NCI-H446 (cell line): Measurements from ENCODE around the gene TMEM271.
"Not testable (repeated sequence)": the region's sequence is repeated elsewhere in the genome, so short reads cannot be mapped to it uniquely, and the experiment has no call there.

ENCODE experiments used
- DNase-seq, 2 experiments: peaks; one replicate each; lab custom pipeline; 2025; lab: John Stamatoyannopoulos, UW

Gene TMEM271

DNA sequence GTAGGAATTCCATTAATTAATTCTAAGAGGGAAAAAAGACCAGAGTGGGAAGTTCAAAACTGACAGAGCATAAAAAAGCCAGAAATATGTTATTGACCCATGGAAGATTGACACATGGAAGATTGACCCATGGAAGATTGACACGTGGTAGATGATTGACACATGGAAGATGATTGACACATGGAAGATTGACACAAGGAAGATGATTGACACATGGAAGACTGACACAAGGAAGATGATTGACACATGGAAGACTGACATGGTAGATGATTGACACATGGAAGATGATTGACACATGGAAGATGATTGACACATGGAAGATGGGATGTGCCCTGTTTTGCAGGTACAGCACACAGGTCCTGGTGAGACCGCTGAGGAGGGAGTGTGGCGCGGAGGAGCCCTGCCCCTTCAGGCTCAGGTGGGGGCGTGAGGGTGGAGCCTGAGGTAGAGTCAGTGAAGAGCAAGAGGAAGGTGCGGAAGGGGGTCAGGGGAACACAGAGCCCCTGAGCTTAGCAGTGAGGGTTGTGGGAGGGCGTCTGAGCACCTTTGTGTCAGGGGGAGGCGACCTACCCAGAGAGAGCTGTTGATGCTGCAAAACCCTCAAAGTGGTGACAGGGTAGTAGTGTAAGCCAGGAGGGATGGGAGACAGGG is 33.4 kb upstream of the TMEM271 start:
- DNase-seq: no peak

DNA sequence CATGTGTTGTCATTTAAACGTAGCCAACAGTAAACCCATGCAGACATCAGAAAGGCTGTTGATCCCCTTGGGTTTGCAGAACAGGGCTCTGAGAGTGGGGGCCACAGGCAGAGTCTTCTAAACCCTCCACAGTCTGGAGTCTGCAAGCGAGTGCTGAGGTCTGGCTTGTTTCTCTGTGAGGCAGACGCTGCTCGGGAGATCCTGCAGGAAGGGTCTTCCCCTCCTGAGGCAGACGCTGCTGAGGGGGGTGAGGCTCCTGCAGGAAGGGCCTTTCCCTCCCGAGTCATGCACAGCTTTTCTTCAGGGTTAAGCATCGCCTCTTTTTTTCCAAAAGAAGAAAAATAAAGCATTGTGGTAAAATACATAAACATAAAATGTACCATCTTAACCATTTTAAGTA is 32.1 kb upstream of the TMEM271 start:
- DNase-seq: no peak

DNA sequence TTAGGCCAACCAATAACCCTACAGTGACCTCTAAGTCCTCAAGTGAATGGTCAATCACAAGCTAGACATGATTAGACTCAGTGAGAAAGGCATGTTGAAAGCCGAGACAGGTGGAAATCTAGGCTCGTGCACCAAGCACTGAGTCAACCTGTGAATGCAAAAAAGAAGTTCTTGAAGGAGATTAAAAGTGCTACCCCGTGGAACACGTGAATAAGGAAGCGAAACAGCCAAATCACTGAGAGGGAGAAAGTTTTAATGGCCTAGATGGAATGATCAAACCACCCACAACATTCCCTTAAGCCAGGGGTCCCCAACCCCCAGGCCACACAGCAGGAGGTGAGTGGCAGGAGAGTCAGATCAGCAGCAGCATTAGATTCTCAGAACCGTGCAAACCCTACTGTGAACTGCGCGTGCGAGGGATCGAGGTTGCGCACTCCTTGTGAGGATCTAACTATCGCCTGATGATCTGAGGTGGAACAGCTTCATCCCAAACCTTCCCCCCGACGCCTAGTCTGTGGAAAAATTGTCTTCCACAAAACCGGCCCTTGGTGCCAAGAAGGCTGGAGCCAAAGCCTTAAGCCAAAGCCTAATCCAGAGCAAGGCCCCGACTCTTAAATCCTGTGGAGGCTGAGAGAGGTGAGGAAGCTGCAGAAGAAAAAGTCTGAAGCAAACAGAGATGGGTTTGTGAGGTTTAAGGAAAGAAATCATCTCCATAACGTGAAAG is 29.8 kb upstream of the TMEM271 start:
- DNase-seq: no peak

DNA sequence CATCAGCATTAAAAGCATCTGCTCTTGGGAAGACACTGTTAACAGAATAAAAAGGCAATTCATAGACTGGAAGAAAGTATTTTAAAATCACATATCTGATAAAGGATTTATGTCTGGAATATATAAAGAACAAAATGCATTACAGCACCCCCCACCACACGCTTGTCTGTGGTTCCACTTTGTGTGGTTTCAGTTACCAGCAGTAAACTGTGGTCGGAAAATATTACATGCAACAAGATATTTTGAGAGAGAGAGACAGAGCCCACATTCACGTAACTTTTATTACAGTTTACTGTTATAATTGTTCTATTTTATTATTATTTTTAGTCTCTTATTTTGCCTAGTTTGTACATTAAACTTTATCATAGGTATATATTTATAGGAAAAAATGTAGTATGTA is 28.0 kb upstream of the TMEM271 start:
- no peak for DNase-seq

DNA sequence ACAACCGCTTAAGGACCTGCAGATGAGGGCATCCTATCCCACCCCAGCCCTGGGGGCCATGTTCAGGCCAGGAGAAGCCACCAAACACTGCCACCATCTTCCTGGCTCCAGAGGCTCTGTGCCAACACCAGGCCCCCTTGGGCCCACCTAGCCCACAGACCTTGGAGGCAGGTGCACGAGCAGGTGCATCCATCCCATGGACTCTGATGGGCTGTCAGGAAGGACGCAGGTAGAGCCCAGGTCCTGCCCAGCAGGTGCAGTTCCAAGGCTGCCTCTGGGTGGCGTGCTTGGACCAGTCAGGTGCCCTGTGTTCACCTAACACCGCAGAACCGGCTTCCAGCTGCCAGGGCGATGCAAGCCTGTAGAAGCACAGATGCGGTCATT is 26.5 kb upstream of the TMEM271 start:
- DNase-seq: no peak

DNA sequence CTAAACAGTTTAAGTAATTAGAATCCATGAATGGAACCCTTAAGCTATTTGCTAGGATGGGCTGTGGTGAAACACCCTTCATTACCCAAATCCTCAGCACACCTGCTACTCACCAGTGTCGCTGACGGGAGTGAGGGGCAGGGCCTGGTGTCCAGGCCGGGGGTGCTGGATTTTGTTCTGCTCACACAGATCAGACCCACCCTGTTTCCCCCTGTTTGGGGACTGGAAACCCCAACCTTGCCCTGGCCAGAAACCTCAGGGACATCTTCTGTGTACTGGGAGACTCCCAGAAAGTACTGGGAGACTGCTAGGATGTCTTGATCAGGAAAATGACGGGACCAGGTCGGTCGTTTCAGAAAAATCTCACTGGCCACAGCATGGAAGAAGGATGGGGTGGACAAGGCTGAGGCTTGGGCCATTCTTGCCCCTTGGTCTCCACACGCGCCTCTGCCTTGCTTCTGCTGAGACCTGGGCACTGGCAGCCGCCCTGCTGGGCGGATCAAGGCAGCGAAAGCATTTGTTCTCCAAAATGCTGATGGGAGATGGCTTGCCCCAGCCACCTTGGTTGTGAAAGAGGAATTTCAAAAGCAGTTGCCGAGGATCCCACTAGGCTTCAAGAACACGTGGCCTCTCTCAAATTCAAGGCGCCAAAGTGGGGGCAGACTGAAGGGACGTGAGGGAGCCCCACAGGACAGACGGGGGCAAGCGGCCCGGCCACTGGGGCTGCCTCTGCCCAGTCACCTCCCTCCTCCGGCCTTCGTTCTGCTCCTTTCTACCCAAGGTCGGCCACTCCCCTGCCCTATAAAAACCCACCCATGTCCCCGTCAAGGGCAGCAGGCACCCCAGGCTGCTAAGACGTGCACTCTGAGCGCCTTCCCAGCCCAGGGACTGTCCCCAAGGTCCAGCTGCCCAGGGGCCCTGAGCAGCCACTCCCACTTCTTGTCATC is 25.8 kb upstream of the TMEM271 start:
- DNase-seq: no peak

DNA sequence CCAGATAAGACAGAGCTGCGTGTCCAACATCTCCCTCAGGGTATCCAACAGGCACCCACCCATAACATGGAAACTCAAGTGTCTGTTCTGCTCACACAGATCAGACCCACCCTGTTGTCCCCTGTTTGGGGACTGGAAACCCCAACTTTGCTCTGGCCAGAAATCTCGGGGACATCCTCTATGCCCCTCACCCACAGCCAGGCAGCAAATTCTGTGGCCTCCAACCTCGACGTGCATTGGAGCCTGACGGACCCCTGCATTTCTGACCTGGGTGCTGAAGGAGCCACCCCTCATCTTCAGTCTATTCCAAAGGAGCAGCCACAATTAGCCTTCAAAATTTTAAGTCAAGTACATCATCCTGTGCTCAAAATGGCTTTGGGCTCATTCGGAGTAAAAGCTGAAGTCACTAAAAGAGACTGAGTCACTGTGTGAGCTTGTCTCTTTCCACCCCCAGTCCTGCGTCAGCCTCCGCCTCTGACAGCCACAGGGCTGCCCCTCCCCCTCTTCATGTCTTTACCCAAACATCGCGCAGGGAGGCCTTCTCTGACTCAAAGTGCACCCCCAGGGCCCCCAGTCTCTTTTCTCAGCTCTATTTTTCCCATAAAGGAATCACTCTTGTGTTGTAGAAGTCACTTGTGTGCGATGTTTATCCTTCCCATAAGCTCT is 24.9 kb upstream of the TMEM271 start:
- no peak for DNase-seq

DNA sequence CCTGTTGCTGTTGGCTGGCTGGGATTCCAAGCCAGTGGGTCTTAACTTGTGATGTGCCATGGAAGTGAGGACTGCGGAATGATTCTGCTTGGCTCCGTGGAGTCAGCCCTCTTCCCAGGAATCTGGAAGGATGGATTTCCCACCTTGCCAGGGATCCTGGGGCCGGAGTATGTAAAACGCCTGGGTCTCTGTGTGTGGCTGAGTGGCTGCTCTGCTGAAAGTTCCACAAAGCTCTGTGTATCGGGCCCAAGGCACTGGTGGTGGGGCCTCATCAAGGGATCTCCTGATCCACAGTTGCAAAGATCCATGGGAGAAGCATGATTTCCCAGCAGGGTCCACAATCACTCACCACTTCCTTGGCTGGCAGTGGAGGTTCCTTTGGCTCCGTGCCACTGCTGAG is 24.1 kb upstream of the TMEM271 start:
- DNase-seq: no peak

DNA sequence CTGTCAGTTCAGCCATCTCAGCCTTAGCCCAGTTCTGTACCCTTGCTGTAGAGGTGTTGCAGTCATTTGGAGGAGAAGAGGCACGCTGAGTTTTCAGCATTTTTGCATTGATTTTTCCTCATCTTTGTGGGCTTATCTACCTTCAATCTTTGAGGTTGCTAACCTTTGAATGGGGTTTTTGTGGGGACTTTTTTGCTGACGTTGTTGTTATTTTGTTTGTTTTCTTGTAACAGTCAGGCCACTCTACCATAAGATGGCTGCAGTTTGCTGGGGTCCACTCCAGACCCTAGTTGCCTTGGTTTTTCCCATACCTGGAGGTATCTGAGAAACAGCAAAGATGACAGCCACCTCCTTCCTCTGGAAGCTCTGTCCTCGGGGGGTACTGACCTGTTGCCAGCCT is 22.8 kb upstream of the TMEM271 start:
- DNase-seq: no peak

DNA sequence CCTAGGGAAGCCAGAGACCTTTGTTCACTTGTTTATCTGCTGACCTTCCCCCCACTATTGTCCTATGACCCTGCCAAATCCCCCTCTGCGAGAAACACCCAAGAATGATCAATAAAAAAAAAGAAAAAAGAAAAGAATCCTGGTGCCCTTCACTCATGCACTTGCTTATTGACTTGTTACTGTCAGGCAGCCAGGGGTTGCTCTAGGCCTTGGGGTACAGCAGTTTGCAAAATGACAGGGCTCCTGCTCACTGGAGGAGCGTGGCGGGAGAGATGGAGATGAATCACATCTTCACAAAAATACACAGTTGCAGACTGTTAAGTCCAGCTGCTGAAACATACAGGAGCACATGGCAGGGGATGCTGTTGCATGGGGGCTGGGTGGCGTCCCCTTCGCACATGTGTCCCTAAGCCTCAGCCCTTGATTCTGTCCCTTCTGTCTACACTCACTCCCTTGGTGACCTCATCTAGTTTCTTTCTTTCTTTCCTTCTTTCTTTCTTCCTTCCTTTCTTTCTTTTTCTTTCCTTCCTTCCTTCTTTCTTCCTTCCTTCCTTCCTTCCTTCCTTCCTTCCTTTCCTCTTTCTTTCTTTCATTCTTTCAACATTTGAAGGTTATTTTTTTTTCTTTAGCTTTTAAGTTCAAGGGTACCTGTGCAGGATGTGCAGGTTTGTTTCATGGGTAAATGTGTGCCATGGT is 16.9 kb upstream of the TMEM271 start:
- no peak for DNase-seq

DNA sequence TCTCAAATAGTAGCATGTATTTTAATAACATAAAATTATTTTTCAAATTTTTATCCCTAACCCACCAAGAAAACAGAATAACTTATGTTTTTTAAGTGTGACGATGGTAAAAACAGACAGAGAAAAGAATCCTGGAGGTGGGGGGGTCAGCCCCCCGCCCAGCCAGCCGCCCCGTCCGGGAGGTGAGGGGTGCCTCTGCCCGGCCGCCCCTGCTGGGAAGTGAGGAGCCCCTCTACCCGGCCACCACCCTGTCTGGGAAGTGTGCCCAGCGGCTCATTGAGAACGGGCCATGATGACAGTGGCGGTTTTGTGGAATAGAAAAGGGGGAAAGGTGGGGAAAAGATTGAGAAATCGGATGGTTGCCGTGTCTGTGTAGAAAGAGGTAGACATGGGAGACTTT is 16.1 kb upstream of the TMEM271 start:
- not testable (repeated sequence) for DNase-seq

DNA sequence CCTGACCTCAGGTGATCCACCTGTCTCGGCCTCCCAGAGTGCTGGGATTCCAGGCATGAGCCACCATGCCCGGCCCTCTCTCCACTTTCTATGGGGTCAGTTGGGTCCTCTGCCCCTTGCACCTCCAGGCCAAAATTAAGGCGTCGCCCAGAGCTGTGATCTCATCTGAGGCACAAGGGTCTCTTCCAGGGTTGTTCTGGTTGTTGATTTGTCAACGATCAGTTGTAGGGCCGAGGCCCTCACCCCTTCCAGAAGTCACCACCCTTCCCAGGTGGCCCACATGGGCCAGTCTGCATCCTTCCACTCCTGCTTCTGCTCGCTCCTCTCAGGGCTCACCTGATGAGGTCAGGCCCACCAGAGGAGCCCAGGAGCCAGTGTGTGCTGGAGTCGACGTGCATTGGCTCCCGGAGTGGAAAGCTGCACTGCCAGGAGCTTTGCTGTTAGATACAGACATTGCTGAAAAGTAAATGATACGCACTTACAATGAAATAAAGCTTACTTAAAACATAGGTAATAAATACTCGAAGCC is 14.3 kb upstream of the TMEM271 start:
- no peak for DNase-seq

DNA sequence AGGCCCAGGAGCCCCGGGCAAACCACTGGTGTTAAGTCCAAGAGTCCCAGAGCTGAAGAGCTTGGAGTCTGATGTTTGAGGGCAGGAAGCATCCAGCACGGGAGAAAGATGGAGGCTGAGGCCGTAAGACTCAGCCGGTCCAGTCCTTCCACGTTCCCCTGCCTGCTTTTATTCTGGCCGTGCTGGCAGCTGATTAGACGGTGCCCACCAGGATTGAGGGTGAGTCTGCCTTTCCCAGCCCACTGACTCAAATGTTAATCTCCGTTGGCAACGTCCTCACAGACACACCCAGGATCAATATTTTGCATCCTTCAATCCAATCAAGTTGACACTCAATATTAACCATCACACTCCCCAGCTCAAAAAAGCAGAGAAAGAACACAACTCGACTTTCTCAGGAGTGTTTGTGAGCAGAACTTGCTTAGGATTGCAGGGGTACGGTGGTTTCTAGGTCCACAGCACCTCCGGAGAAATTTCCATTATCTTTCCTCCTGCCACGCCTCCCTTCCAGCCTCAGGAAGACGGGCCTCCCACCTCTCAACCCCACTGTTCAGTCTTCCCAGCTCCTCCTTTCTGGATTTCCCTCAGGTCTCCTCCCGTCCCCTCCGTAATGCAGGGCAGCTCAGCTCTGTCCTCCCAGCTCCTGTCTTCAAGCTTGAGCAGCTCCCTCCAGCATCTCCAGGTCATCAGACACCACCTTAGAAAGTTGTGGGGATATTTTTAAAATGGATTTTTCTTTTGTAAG is 13.3 kb upstream of the TMEM271 start:
- DNase-seq: no peak

DNA sequence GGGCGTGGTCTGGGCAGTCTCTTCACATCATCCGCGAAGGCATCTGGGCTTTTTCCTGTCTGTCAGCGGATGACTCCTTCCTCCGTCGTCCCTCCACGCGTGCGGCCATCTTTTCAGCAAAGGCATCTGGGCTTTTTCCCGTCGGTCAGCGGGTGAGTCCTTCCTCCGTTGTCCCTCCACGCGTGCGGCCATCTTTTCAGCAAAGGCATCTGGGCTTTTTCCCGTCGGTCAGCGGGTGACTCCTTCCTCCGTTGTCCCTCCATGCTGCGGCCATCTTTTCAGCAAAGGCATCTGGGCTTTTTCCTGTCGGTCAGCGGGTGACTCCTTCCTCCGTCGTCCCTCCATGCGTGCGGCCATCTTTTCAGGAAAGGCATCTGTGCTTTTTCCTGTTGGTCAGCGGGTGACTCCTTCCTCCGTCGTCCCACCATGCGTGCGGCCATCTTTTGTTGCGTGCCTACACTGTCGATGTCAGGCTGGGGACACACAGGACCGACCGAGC is 12.3 kb upstream of the TMEM271 start:
- DNase-seq: no peak

DNA sequence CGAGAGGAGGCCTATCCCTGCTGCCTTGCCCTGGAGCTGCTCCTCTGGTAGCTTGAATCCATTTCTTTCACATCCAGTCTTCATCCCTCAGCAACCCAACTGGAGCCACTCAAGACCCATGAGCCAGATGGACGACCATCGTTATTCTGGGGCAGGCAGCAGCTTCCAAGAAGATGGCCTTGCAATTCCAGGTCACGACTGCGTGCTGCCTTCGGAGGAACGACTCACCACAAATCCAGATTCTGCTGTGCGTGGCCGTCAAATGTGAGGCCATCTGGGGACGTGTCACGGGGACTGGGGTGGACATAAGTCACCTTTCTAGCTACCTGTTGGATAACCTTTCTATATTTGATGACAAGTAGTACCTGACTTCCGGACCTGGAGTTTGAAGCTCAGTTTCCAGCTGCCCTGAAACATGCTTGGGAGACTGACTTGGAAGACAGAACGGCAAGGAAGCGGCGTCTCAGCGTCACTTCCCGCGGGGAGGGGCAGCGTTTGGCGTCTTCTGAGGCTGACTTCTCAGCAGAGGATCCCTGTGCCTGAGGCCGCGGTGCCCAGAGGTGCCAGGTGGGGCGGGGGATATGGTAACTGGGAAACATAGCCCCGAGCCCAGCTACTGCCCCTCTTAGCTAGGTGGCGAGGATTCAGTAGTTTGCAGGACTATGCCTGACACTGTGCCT is 11.7 kb upstream of the TMEM271 start:
- no peak for DNase-seq

DNA sequence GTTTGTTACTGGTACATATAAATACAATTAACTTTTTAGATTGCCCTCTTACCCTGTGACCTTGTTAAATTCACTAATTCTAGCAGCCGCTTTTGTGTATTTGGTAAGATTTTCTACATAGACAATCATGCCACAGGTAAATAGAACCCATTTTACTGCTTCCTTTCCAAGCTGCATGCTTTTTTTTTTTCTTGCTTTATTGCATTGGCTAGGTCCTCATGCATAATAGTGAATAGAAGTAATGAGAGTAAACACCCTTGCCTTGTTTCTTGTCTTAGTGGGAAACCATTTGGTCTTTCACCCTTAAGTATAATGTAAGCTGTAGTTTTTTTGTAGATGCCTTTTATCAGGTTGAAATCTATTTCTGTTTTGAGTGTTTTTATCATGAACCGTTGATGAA is 7.7 kb upstream of the TMEM271 start:
- DNase-seq: no peak

DNA sequence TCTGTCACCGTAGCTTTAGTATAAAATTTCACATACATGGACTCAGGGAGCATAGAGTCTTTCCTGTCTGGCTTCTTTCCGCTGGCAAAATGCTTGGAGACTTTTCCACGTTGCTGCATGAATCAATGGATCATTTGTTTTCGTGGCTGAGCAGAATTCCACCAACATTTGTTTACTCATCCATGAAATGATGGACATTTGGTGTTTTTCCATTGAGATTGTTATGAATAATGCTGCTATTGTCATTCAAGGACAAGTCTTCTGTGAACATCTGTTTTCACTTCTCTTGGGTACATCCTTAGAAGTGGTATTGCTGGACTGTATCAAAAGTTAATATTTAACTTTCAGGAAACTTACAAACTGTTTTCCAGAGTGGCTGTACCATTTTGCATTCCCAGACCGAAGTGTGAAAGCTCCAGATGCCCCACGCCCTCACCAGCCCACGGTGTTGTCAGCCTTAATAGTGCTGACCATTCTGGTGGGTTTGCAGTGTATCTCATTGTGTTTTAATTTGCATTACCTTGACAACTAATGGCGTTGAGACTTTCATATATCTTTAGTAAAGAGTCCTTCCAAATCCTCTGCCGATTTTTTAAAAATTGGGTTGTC is 5.8 kb upstream of the TMEM271 start:
- no peak for DNase-seq

DNA sequence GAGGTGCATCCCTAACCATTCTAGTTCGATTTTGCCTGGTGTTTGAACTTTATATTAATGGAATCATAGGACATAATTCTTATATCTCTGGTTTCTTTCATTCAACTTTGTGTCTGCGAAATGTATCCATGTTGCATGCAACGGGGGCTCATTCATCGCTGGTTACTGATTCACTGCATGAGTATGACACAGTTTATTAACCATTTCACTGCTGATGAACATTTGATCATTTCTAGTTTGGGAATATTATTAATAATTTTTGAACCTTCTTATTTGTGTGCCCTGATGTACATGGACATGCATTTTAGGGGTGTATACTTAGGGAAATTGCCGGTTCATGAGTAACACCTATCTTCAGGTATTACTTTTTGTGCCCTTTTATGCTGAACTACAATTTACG is 5.1 kb upstream of the TMEM271 start:
- DNase-seq: no peak

DNA sequence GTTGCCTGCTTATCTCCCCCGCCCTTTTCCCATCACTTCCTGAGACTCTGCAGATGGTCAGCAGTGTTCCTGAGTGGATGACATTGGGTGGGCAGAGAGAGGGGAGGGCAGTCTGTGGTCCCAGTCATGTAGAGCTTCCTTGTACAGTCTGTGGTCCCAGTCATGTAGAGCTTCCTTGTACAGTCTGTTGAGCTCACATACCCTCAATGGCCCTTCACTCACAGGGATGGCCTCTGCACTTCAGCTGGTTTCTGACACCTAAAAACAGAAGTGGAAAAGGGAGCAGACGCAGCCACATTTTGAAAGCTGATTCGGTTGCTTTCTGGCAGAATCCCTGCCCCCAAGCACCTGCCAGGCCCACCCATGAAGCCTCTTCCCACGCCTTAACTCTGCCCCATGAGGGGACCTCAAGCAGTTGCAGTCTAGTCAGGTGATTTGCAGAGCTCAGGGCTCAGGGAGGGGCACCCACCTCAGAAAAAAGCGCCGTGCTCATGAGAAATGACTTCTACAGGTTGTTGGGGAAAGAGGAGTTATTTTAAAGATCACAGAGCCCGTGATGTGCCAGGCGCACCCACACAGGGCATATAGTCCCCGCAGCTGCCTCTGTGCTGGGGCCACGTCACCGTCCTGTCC is 3.6 kb upstream of the TMEM271 start:
- no peak for DNase-seq
